ENCODE data around the gene DLG2.

The DLG2 gene

GRCh38 chr11:83685730-83686129, 1941.4 kb downstream of the DLG2 start:
- DNase-seq: no peak

GRCh38 chr11:83684071-83684470, 1943.1 kb downstream of the DLG2 start:
- DNase-seq: no peak

- DNase-seq: no peak
Observed at GRCh38 chr11:83682611-83682973, 1944.6 kb downstream of the DLG2 start.

GRCh38 chr11:83681906-83682610, 1945.1 kb downstream of the DLG2 start:
- no peak for DNase-seq

GRCh38 chr11:83681031-83681781, 1945.9 kb downstream of the DLG2 start:
- DNase-seq: no peak

GRCh38 chr11:83680321-83680720, 1946.8 kb downstream of the DLG2 start:
- DNase-seq: no peak

GRCh38 chr11:83678831-83679584, 1948.1 kb downstream of the DLG2 start:
- no peak for DNase-seq

GRCh38 chr11:83677730-83678129, 1949.4 kb downstream of the DLG2 start:
- no peak for DNase-seq

GRCh38 chr11:83676056-83676601, 1951.0 kb downstream of the DLG2 start:
- no peak for DNase-seq

- DNase-seq: no peak
Observed at GRCh38 chr11:83674102-83674896, 1952.8 kb downstream of the DLG2 start.

GRCh38 chr11:83671289-83671688, 1955.9 kb downstream of the DLG2 start:
- DNase-seq: no peak

- no peak for DNase-seq
Observed at GRCh38 chr11:83666149-83666548, 1961.0 kb downstream of the DLG2 start.

GRCh38 chr11:83663988-83664387, 1963.2 kb downstream of the DLG2 start:
- no peak for DNase-seq

GRCh38 chr11:83663446-83663845, 1963.7 kb downstream of the DLG2 start:
- DNase-seq: peak; percentile 14

GRCh38 chr11:83662494-83662893, 1964.7 kb downstream of the DLG2 start:
- no peak for DNase-seq

- DNase-seq: no peak
Observed at GRCh38 chr11:83661491-83662350, 1965.4 kb downstream of the DLG2 start.

- no peak for DNase-seq
Observed at GRCh38 chr11:83659466-83659865, 1967.7 kb downstream of the DLG2 start.

- DNase-seq: no peak
Observed at GRCh38 chr11:83656796-83657330, 1970.3 kb downstream of the DLG2 start.

GRCh38 chr11:83655976-83656375, 1971.2 kb downstream of the DLG2 start:
- DNase-seq: no peak

- no peak for DNase-seq
Observed at GRCh38 chr11:83649528-83649855, 1977.7 kb downstream of the DLG2 start.

Measured in fibroblast of skin of right quadriceps (primary cell).